ENCODE results near the gene SGK1.
A peak's percentile ranks its signal among the peaks of the same experiment; 100 is the strongest.

SGK1 gene

DNA sequence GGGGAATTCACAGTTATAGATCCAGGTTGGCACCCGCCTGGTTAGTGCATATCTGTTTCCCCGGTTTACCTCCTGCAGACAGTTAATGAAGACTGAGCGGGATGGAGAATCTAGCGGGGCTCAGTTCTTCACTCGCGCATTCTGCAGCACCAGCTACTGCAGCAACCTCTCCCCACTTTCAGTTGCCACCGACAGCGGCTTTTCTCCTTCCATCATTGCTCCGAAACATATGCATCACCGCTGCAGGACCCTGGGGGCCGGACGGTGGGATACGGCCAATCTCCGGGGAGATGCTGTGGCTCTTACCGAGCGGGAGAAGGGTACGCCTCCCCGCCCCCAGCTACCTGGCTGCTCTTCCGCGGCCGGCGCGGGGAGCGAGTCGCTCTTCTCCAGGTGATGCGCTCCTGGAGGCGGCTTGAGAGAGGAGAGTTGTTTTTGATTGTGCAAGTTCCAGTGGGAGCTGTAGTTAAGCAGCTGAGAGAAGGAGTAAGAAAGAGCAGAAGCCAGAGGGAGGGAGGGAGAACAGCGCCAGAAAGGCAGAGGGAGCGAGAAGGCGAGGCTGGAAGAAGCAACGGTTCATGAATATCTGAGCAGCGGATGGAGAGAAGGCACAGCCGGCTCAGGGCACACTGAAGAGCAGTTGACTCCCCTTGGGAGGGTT lies at the start of gene SGK1:
TSS of gene SGK1 (minus strand) at position 642 of the 661 bp plus-strand sequence. CDS start 652 bp downstream, outside the sequence.
- peak in 1 of 2 donors; percentile 1 for DNase-seq (ENCODE audit: low read depth in 2 of 2)

DNA sequence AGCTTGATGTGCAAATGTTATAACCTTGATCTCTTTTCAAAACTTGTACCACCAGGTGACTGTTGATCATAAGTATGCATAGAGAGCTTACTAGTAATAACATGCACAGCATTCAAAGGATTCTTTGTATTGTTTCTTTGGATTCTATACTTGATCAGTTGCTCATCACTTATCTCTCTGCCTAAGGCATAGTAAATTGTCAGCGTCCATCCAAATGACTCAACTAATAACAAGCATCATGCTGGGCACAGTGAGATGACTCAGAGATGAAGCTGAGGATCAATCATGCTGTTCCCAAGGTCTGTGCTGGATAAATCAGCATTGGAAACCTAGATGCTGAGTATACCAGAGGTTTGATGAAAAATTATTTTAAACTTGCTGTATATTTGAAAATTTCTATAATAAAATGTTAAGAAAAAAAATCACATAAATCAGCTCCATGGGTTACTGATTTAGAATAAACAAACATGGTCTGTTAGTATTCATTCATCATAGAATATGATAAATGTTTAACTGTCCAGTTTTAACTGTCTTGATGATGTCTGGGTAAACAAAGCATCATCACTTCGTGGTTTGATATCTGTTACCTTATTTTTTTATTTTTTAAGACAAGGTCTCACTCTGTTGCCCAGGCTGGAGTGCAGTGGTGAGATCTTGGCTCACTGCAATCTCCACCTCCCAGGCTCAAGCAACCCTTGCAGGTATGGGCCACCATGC lies 45.6 kb upstream of the SGK1 start:
- DNase-seq (ENCODE audit: low read depth in 2 of 2): no peak

DNA sequence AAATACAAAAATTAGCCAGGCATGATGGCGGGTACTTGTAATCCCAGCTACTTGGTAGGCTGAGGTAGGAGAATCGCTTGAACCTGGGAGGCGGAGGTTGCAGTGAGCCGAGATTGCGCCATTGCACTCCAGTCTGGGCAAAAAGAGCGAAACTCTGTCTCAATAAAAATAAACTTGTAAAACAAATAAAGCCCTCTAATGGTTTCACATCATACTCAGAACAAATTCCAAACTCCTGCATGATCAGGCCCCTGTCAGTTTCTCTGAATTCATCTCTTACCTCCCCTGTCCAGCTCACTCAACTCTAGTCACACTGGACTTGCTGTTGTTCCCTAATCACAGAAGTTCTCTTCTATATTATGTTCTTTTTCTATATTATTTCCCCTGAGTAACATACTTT lies 43.1 kb upstream of the SGK1 start:
- no peak for DNase-seq (ENCODE audit: low read depth in 2 of 2)

DNA sequence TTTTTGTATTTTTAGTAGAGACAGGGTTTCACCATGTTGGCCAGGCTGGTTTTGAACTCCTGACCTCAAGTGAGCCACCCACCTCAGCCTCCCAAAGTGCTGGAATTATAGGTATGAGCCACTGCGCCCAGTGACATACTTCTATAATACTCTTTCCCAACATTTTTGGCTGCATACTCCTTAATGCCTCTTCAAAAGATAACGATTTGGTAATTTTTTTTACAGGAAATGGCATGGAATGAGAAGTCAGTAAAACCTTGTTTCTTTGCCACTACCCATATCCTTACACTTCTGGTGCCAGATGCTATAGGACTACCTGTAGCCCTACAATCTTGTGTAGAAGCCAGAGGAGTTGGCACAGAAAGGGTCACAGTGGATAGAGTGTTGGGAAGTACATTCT lies 41.4 kb upstream of the SGK1 start:
- no peak for DNase-seq (ENCODE audit: low read depth in 2 of 2)

DNA sequence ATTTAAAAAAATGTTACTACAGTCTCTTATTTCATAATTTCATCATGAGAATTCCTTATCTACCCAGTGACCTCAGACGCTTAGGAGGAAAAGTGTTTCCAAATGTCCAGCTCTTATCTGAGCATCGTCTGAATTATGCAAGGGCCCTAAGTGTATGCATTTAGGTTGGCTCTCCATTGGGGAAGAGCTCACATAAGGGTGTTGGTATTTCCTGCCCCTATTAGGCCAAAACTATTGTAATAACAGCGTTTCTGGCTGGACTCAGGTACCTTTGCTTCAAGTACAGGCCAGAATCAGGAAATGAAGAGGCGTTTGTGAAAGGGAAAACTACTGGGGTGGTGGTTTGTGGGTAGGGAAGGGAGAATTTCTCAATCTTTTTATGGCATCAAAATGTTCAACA lies 40.4 kb upstream of the SGK1 start:
- no peak for DNase-seq (ENCODE audit: low read depth in 2 of 2)

DNA sequence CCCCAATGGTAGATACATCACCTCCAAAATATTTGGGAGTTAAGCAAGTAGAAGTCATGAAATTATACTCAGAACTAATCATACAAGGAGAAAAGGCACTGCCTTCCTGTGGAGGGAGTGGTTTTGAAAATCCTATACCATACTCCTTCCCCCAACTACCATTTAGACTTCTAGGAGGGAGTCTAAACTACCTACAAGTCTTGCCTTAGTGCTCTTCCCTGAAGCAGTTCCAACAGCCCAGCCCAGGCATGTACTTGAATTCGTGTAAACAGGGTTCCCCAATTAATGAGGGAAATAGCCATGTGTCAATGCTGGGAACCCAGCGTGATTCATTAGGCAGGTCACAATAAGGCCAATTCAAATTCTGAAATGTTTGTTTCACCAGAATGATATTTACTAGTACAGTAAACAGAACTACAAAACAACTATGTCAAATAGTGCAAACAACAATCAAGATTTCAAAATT lies 39.1 kb upstream of the SGK1 start:
- DNase-seq (ENCODE audit: low read depth in 2 of 2): no peak

DNA sequence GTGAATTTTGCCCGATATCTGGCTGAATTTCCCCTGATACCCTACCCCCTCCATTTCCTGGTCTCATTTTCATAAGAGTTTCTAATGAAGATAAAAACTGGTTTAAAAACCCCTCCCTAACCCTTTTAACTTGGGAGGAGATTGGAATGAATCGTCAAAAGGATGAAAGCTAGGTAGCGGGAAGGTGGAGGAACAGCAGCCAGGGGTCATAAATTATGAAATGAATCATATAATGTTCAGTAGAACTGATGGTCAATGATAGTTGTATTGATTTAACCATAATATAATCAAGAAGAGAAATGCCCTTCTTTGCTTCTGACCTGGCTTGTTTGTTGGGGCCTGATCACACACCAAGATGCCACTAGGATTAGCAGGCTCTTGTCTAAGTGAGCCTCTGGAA lies 38.5 kb upstream of the SGK1 start:
- no peak for DNase-seq (ENCODE audit: low read depth in 2 of 2)

DNA sequence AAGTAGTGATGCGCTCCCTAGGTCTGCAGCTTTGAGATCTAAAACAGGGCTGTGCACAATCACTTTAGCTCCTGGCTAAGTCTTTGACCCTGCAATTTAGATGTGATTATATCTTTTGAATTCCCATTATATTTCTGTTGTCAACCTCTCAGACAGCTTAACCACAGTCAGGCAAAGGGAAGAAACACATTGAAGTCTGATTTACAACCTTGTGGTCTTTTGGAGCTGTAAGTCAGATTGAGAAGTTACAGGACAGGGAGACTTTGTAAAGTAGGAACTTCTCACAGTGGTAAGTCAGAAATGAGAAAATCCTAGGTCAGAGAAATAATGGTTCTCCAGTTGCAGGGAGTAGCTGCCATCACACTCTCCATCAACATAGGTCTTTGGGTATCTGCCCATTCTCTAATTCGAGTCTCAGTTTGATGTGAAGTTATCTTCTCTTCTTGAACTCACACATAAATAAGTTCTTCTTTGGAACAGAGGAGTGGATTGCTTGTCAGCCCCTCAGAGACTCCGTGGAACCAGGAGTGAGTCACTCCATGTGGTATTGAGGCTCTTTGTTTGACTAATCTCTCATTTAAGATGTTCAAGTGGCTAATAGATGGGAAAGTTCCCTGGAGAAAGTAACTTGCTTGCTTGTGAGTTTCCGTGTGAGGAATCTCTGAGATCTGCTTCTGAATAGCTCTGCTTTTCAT lies 35.0 kb upstream of the SGK1 start:
- peak; percentile 10 to 22 for DNase-seq (ENCODE audit: low read depth in 2 of 2)

DNA sequence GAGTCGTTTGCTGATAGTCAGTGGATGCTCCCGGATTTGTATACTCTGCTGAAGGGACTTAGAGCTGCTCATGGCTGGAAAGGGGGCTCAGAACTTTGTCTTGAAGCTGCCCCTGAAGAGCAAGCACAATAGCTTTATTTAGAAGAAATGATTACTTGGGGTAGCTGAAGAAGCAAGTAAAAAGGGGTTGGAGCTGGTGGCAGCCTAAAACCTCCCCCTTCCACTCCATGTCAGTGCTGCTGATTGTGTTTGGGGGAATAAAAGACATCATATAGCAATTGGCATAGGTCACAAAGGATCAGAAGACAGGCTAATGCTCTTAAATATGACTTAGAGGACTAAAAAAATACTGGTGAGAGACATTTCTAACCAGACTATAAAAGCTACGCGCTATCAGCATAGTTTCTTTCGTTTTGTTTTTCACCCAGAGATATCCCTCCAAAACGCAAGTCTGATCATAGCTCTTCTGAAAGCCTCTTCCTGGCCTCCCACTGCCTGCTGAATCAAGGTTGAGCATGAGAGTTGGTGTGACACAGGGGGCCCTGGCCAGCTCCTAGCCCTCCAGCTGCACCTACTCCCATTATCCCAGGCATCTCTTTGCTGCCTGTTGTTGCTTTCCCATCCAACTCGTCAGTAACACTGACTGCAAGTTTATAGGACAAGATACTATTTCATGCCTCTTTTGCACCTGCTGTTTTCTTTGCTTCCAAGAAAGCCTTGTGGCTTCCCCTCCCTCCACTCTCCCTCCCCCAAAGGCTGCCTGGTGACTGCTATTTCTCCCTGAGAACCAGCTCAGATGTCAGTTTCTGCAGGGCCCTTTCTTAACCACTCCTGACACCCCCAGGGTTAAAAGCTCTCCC lies 33.9 kb upstream of the SGK1 start:
- no peak for DNase-seq (ENCODE audit: low read depth in 2 of 2)

DNA sequence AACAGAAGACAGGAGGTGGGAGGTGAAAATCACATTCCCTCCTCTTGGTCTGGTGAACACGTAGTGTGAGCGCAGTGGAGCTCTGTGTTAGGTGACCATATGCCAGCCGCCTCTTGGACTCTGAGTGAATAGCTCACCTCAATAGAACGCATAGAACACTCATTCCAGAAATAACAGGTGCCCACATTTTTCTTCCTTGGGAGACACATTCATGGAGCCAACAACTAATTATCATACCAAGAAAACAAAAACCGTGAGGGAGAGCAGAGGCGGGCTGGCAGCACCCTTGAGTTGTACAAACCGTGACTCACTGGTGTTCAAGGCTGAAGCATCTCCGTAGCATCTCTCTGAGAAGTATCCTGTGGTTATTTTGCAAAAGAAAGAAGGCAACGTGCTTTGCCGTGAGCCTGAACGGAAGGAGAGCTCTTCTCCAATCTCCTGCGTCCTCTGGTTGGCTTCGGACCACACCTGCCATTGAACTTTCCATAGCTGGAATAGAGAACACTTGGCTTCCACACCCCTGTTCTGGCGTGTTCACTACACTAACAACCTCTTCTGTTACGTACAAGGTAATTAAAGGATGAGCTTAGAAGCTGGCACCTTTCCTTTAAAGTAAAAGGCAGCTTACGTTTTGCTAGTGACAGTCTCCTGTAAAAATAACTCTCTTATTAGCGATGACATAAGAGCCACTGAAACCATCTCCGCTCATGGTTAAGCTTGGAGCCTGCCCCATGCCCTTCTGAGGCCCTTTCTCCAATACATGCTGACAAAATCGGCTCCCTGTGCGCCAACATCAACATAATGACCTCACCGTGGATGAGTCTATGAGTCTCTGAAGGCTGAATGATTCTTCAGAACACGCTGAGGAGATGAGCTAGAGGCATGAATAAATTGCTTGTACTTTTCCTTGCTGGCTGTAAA lies 30.2 kb upstream of the SGK1 start:
- DNase-seq (ENCODE audit: low read depth in 2 of 2): no peak

DNA sequence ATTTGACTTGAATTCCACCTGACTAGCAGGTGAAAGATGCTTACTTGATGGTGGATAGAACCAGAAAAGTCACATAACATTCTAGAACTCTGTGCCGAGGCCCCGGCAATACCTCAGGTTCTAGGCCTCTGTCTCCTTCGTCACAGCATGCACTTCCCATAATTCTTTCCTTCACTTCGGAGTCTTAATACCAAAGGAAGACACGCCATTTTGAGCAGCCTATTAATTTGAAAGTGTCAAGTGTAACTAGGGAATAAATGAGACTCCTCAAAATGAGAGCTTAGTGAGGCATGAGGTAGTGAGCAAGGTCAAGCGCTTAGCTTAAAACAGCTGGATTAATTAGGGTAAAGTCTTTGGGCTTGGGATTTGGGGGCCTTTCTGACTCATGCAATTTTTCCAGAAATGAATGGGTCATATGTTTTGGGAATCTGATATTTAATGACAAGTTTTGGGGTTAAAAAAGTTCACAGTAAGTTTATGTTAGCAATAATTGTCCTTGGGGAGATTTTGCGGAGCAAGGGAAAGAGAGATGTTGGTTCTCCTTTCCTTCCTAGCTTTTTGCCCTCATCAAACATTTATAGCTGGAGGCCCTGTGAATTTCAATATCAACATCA lies 29.1 kb upstream of the SGK1 start:
- no peak for DNase-seq (ENCODE audit: low read depth in 2 of 2)

DNA sequence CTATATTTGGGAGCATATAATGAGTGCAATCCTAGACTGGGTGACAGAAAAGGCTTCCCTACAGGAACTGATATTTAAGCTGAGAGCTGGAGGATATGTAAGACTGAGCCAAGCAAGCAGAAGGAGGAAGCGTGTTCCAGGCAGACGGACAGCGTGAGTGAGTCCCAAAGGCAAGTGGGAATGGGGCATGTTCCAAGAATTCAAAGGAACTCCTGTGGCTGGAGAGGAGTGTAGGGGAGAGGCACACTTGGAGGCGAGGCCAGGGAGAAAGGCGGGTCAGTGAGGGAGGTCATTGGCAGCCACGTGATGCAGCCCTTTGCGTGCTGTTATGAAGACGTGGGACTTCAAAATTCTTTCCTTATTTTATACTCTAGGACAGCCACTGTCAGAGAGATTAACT lies 27.9 kb upstream of the SGK1 start:
- no peak for DNase-seq (ENCODE audit: low read depth in 2 of 2)

DNA sequence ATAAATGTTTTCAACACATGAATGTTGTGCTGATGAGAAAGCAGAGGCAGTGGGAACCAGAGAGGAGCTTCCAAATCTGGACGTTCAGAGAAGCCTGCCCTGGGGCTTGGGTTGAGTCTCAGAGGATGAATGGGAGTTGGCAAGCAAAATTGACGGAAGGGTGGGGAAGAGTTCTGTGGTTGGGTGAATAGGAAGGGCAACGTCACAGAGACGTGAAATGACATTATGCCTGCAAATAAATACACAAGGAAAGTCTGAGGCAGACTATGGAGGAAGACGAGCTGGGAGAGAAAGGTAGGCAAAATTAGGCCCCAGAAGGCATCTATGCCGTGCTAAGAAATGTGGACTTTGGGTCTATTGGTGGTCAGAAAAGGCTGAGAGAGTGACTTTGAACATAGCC lies 25.2 kb upstream of the SGK1 start:
- DNase-seq (ENCODE audit: low read depth in 2 of 2): no peak

DNA sequence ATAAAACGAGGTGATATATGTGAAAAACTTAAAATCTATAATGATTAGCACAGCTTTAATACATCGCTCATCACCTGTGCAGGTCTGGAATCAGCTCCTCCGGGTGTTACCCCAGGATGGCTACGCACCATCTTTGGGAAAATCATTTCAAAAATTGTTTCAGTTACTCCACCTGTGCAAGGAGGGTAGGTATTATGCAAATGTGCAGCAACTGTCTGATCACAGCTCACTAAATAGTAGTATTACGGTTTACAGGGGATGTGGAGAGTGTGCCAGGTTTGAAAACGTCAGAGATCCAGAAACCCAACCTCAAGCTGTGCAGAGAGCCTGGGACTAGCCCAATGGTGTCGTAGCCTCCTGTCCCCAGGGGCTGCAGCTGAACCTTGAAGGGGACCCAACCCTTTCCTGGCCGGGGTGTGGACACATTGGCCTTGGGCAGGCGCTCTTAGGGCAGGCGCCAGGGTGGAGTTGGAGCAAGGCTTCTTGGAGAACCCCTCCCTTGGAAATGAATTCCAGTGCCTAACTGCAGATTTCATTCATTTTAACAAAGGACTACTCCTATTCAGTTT lies 24.2 kb upstream of the SGK1 start:
- no peak for DNase-seq (ENCODE audit: low read depth in 2 of 2)

DNA sequence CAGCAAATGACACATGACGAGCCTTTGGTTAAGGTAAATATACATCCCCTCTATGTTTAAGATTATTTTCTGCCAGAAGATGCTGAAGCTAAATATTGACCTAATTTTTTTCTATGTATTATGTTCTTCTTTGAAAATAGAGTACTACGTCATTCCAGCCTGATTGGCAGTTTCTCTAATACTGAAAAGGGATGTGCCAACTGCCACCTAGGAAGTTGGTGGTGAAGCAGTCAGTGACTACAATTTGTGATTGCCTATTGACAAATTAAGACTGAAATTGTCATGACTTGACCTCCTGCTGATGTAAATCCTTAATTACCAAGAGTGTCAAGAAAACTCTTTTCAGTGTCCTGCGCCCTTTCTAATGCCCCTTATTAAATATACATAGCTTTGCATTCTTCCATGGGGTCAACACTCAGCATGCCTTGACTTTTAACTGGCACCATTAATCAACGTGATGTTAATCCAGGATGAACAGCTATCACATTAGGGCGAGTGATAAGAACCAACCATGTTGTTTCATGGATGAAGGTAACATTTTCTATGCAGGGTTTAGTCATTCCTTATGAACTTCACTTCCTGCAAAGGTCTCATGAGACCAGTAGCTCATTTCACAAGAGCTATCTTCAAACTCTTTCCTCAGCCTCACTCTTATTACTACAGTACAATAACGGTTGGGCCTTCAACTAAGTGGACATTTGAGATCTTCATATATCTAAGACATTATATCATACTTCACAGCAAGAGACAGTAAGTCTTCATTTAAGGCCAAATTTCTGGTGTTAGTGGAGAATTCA lies 22.5 kb upstream of the SGK1 start:
- DNase-seq (ENCODE audit: low read depth in 2 of 2): no peak

DNA sequence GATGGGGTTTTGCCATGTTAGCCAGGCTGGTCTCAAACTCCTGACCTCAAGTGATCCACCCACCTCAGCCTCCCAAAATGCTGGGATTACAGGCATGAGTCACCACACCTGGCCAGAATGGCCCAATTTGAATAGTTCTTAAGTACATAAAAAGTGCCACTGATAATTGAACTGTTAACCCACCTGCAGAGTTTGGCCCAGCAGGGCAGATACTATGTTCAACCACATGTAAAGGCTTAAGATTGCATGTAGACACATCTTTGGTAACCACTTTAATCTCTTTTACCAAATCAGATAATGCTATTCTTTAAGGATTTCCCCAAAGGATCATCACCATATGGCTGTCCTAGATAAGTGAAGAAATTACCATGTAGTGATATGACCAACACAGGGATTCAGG lies 21.3 kb upstream of the SGK1 start:
- no peak for DNase-seq (ENCODE audit: low read depth in 2 of 2)

DNA sequence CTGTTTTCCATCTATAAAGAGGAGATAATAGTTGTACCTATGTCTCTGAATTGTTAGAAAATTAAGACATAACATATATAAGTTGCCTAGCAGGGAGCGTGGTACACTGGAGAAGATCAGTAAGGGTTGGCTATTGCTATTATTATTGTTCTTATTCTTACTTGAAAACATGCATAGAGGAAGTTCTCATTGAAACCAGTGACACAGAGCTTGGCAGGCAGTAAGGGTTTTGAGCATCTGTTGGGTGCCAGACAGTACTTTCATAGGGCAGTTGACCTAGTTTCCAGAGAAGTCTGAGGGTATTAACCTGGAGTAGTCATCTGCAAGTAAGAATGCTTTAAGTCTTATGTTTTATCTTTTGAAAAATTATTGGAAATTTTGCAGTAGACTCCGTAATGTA lies 13.3 kb upstream of the SGK1 start:
- no peak for DNase-seq (ENCODE audit: low read depth in 2 of 2)

DNA sequence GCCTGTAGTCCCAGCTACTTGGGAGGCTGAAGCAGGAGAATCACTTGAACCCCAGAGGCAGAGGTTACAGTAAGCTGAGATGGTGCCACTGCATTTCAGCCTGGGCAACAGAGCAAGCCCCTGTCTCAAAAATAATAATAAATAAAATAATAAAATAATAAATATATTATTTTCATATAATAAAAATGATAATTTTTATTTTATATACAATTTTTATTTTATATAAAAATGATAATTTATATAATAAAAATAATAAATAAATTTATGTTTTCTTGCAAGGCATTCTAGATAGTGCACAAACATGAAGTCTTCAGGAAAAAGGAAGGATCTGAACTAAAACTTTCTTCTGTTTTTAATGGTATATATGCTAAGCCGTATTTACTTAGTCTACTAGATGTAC lies 12.6 kb upstream of the SGK1 start:
- no peak for DNase-seq (ENCODE audit: low read depth in 2 of 2)

DNA sequence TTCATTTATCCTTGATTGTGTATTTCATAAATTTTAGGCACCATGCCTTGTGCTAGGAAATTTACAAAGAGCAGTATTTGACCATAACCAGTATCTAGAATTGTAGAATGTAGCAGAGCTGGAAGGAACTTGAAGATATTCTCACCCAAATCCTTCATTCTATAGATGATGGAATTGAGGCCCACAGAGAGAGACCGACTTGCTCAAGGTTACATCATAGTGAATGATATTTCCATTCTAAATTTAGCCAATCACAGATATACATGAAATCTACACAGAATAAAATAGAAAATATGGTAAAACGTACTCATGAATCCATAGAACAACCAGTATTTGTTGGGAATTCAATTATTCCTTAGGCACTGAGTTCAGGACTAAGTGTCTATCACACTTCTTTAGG lies 10.9 kb upstream of the SGK1 start:
- DNase-seq (ENCODE audit: low read depth in 2 of 2): no peak
